SK-N-MC (cell line): ENCODE data around the gene TMEM163.
"Not testable (repeated sequence)": the region's sequence is repeated elsewhere in the genome, so short reads cannot be mapped to it uniquely, and the experiment has no call there.

Source experiments
- DNase-seq: peaks from one replicate; pipeline ENCODE4 v3.0.0-alpha.2; 2011; ENCODE audit warnings: low read depth, low spot score
- H3K27ac ChIP-seq: fragments of 200-600 bp; sonication (generic); 2 replicates; pipeline ENCODE4 v1.5.1; 2016; ENCODE audit warnings: mixed run types
- H3K36me3 ChIP-seq: fragments of 200-600 bp; sonication (generic); 2 replicates; pipeline ENCODE4 v1.6.1; 2017; ENCODE audit warnings: antibody characterized with exemption, low read length, mixed read lengths; ENCODE audit not compliant: insufficient read depth
- H3K4me3 ChIP-seq: fragments of 200-600 bp; sonication (generic); 2 replicates; pipeline ENCODE4 v1.5.1; 2016
- H3K9ac ChIP-seq: fragments of 200-600 bp; sonication (generic); 2 replicates; pipeline ENCODE4 v1.8.0; 2017; ENCODE audit warnings: mixed run types, mixed read lengths; ENCODE audit not compliant: insufficient read length
- H3K9me3 ChIP-seq: fragments of 200-600 bp; sonication (generic); 2 replicates; pipeline ENCODE4 v1.6.1; 2017; ENCODE audit warnings: low read depth, mild to moderate bottlenecking, antibody characterized with exemption, low read length, moderate library complexity, mixed read lengths
- EZH2 ChIP-seq: fragments of 200-600 bp; sonication (generic); IDR thresholded peaks from one replicate; pipeline ENCODE4 v1.6.1; 2017; ENCODE audit warnings: antibody characterized with exemption
- FOXP2 ChIP-seq: optimal IDR thresholded peaks from 2 replicates; pipeline ENCODE3; 2011; ENCODE audit warnings: mild to moderate bottlenecking, moderate library complexity; ENCODE audit not compliant: insufficient read depth; ENCODE audit errors: extremely low read length, control extremely low read depth
- POLR2AphosphoS5 ChIP-seq: IDR thresholded peaks from 2 replicates; pipeline ENCODE4 v1.6.1; 2012; ENCODE audit warnings: mild to moderate bottlenecking, low read depth, low read length, borderline replicate concordance

TMEM163 gene

GRCh38 chr2:134489732-134490384, 228.9 kb downstream of the TMEM163 start:
- no peaks in the 10 kb centered on the region for H3K9me3 ChIP-seq
- H3K27ac ChIP-seq: no peak overlapping the region
- no peak for DNase-seq
- TF ChIP-seq FOXP2 (no peak), EZH2 (no peak), POLR2AphosphoS5 (no peak)
- no peaks in the 10 kb centered on the region for H3K36me3 ChIP-seq
- H3K9ac ChIP-seq: no peak overlapping the region
- H3K4me3 ChIP-seq: no peak overlapping the region

- no peaks in the 10 kb centered on the region for H3K36me3 ChIP-seq
- no peak overlapping the region for H3K4me3 ChIP-seq
- no peak overlapping the region for H3K9ac ChIP-seq
- no peak overlapping the region for H3K27ac ChIP-seq
- no peaks in the 10 kb centered on the region for H3K9me3 ChIP-seq
- TF ChIP-seq EZH2: no peak
- no peak for DNase-seq
These were observed 235.9 kb downstream of the TMEM163 start for GRCh38 chr2:134482766-134483340.

- no peak overlapping the region for H3K27ac ChIP-seq
These were observed 236.6 kb downstream of the TMEM163 start for GRCh38 chr2:134482131-134482723.

GRCh38 chr2:134479696-134480330, 239.0 kb downstream of the TMEM163 start:
- H3K4me3 ChIP-seq: no peak overlapping the region
- TF ChIP-seq EZH2: no peak
- no peak for TF ChIP-seq POLR2AphosphoS5
- no peak for TF ChIP-seq FOXP2
- H3K9ac ChIP-seq: no peak overlapping the region
- no peaks in the 10 kb centered on the region for H3K9me3 ChIP-seq
- no peaks in the 10 kb centered on the region for H3K36me3 ChIP-seq
- no peak for DNase-seq
- no peak overlapping the region for H3K27ac ChIP-seq

More at GRCh38 chr2:134482131-134482723, 236.6 kb downstream of the TMEM163 start:
- H3K9me3 ChIP-seq: no peaks in the 10 kb centered on the region
- H3K4me3 ChIP-seq: no peak overlapping the region
- no peak for DNase-seq
- H3K9ac ChIP-seq: no peak overlapping the region
- H3K36me3 ChIP-seq: no peaks in the 10 kb centered on the region
- TF ChIP-seq EZH2 (no peak), POLR2AphosphoS5 (no peak), FOXP2 (no peak)

DNA sequence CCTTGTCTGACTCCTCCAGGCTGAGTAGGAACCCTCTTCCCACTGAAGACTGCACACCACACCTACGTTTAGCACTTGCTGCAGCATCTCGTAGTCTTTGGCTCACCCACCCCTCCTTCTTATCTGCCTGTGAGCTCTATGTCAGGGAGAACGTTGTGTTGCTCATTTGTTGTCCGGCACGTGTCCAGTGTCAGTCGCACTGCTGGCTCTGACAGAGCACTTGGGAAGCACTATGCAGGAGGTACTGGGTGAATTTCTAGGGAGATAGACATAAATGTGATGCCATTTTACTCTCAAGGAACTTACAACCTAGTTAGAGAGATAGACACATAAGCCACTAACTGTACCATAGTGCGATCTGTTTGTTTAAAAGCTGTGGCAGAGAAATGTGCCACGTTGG, 241.8 kb downstream of the TMEM163 start:
- DNase-seq, H3K27ac ChIP-seq, H3K9me3 ChIP-seq, H3K9ac ChIP-seq, H3K4me3 ChIP-seq, H3K36me3 ChIP-seq: not testable (repeated sequence)

- DNase-seq: no peak
- Histone ChIP-seq H3K9me3 (no peaks in the 10 kb centered on the region), H3K27ac (no peak overlapping the region), H3K9ac (no peak overlapping the region), H3K36me3 (no peaks in the 10 kb centered on the region), H3K4me3 (no peak overlapping the region)
- TF ChIP-seq EZH2 (no peak), POLR2AphosphoS5 (no peak), FOXP2 (no peak)
These were observed 248.1 kb downstream of the TMEM163 start for GRCh38 chr2:134470561-134471168.

GRCh38 chr2:134469516-134470115, 249.2 kb downstream of the TMEM163 start:
- H3K9me3 ChIP-seq: no peaks in the 10 kb centered on the region
- TF ChIP-seq FOXP2 (no peak), EZH2 (no peak), POLR2AphosphoS5 (no peak)
- no peaks in the 10 kb centered on the region for H3K36me3 ChIP-seq
- H3K9ac ChIP-seq: no peak overlapping the region
- DNase-seq: no peak
- H3K27ac ChIP-seq: no peak overlapping the region
- H3K4me3 ChIP-seq: no peak overlapping the region

GRCh38 chr2:134468776-134469175, 250.0 kb downstream of the TMEM163 start:
- H3K4me3 ChIP-seq: no peak overlapping the region
- TF ChIP-seq EZH2: no peak
- TF ChIP-seq FOXP2: no peak
- no peak for TF ChIP-seq POLR2AphosphoS5
- DNase-seq: no peak

More at GRCh38 chr2:134468776-134469175, 250.0 kb downstream of the TMEM163 start:
- Histone ChIP-seq H3K9me3 (no peaks in the 10 kb centered on the region), H3K36me3 (no peaks in the 10 kb centered on the region), H3K9ac (no peak overlapping the region), H3K27ac (no peak overlapping the region)
